ENCODE results near the gene GRM8.
"Not testable (repeated sequence)": the region's sequence is repeated elsewhere in the genome, so short reads cannot be mapped to it uniquely, and the experiment has no call there.

GRM8 gene

DNA sequence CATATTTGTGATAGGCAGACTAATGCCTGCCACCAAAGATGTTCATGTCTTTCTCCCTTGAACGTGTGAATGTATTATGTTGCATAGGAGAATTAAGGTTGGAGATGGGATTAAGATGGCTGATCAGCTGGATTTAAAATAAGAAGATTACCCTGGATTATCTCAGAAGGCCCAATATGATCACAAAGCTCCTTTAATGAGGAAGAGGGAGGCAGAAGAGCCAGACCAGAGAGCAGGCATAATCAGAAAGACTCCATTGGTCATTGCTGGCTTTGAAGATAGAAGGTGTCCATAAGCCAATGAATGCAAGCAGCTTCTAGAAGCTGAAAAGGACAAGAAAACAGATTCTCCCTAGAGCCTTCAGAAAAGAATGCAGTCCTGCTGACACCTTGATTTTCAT is 410.3 kb downstream of the GRM8 start:
- no peaks in the 10 kb centered on the region for H3K36me3 ChIP-seq (ENCODE audit: control insufficient read depth, insufficient read depth, low read length)
- no peaks in the 10 kb centered on the region for H3K9me3 ChIP-seq (ENCODE audit: control insufficient read depth, low read length)
- H3K27ac ChIP-seq (ENCODE audit: insufficient read depth, low read depth, low read length, poor library complexity, severe bottlenecking), result no peak overlapping the region
- no peaks in the 10 kb centered on the region for H3K27me3 ChIP-seq (ENCODE audit: control insufficient read depth, insufficient read depth, low read length, poor library complexity, severe bottlenecking)
- 57 to 65% methylated on average over 1 of the region's 1 CpG for WGBS, 2 experiments
- H3K4me1 ChIP-seq (ENCODE audit: control insufficient read depth, insufficient read depth, low read length), result peaks cover 4% of the 10 kb centered on the region
- H3K4me3 ChIP-seq (ENCODE audit: insufficient read depth, low read depth, low read length), result no peak overlapping the region

GRCh38 chr7:126840869-126841268 is 411.9 kb downstream of the GRM8 start:
- Histone ChIP-seq H3K9me3 (ENCODE audit: control insufficient read depth, low read length) (no peaks in the 10 kb centered on the region), H3K4me3 (ENCODE audit: insufficient read depth, low read depth, low read length) (no peak overlapping the region), H3K27me3 (ENCODE audit: control insufficient read depth, insufficient read depth, low read length, poor library complexity, severe bottlenecking) (no peaks in the 10 kb centered on the region), H3K4me1 (ENCODE audit: control insufficient read depth, insufficient read depth, low read length) (peaks cover 4% of the 10 kb centered on the region), H3K36me3 (ENCODE audit: control insufficient read depth, insufficient read depth, low read length) (no peaks in the 10 kb centered on the region), H3K27ac (ENCODE audit: insufficient read depth, low read depth, low read length, poor library complexity, severe bottlenecking) (no peak overlapping the region)

- Histone ChIP-seq H3K27me3 (ENCODE audit: control insufficient read depth, insufficient read depth, low read length, poor library complexity, severe bottlenecking) (no peaks in the 10 kb centered on the region), H3K9me3 (ENCODE audit: control insufficient read depth, low read length) (no peaks in the 10 kb centered on the region), H3K27ac (ENCODE audit: insufficient read depth, low read depth, low read length, poor library complexity, severe bottlenecking) (no peak overlapping the region), H3K36me3 (ENCODE audit: control insufficient read depth, insufficient read depth, low read length) (no peaks in the 10 kb centered on the region), H3K4me1 (ENCODE audit: control insufficient read depth, insufficient read depth, low read length) (peaks cover 4% of the 10 kb centered on the region), H3K4me3 (ENCODE audit: insufficient read depth, low read depth, low read length) (no peak overlapping the region)
- WGBS, 2 experiments, result 83 to 96% methylated on average over 1 of the region's 1 CpG
These were observed 413.1 kb downstream of the GRM8 start for GRCh38 chr7:126839624-126840023.

GRCh38 chr7:126838194-126838593 is 414.5 kb downstream of the GRM8 start:
- Histone ChIP-seq H3K4me3 (ENCODE audit: insufficient read depth, low read depth, low read length) (no peak overlapping the region), H3K36me3 (ENCODE audit: control insufficient read depth, insufficient read depth, low read length) (no peaks in the 10 kb centered on the region), H3K4me1 (ENCODE audit: control insufficient read depth, insufficient read depth, low read length) (no peaks in the 10 kb centered on the region), H3K27me3 (ENCODE audit: control insufficient read depth, insufficient read depth, low read length, poor library complexity, severe bottlenecking) (no peaks in the 10 kb centered on the region), H3K27ac (ENCODE audit: insufficient read depth, low read depth, low read length, poor library complexity, severe bottlenecking) (no peak overlapping the region), H3K9me3 (ENCODE audit: control insufficient read depth, low read length) (no peaks in the 10 kb centered on the region)

DNA sequence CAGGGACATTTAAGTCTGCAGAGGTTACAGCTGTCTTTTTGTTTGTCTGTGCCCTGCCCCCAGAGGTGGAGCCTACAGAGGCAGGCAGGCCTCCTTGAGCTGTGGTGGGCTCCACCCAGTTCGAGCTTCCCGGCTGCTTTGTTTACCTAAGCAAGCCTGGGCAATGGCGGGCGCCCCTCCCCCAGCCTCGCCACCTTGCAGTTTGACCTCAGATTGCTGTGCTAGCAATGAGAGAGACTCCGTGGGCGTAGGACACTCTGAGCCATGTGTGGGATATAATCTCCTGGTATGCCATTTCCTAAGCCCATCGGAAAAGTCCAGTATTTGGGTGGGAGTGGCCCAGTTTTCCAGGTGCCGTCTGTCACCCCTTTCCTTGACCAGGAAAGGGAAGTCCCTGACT is 421.5 kb downstream of the GRM8 start:
- not testable (repeated sequence) for H3K4me3 ChIP-seq (ENCODE audit: insufficient read depth, low read depth, low read length); H3K27me3 ChIP-seq (ENCODE audit: control insufficient read depth, insufficient read depth, low read length, poor library complexity, severe bottlenecking); H3K36me3 ChIP-seq (ENCODE audit: control insufficient read depth, insufficient read depth, low read length); H3K9me3 ChIP-seq (ENCODE audit: control insufficient read depth, low read length); H3K27ac ChIP-seq (ENCODE audit: insufficient read depth, low read depth, low read length, poor library complexity, severe bottlenecking); H3K4me1 ChIP-seq (ENCODE audit: control insufficient read depth, insufficient read depth, low read length)
- WGBS, 2 experiments, result 96% methylated on average over 9 of the region's 9 CpGs

- WGBS, 2 experiments, result 90 to 95% methylated on average over 3 of the region's 3 CpGs
- no peak overlapping the region for H3K4me3 ChIP-seq (ENCODE audit: insufficient read depth, low read depth, low read length)
- H3K27ac ChIP-seq (ENCODE audit: insufficient read depth, low read depth, low read length, poor library complexity, severe bottlenecking), result no peak overlapping the region
- H3K36me3 ChIP-seq (ENCODE audit: control insufficient read depth, insufficient read depth, low read length), result no peaks in the 10 kb centered on the region
- H3K4me1 ChIP-seq (ENCODE audit: control insufficient read depth, insufficient read depth, low read length), result no peaks in the 10 kb centered on the region
- H3K27me3 ChIP-seq (ENCODE audit: control insufficient read depth, insufficient read depth, low read length, poor library complexity, severe bottlenecking), result no peaks in the 10 kb centered on the region
- H3K9me3 ChIP-seq (ENCODE audit: control insufficient read depth, low read length), result no peaks in the 10 kb centered on the region
These were observed 431.8 kb downstream of the GRM8 start for GRCh38 chr7:126820925-126821324.

DNA sequence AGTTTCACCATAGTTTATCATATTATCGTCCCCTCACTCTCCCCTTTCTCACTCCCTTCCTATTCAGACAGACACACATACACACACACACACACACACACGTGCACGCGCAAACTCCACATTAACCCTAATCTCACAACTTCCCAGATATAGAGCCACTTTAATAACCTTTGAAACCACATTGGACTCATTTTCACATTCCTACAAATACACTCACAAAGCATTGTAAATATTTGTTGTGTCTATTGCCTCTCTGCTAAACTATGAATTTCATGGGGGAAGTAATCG is 433.6 kb downstream of the GRM8 start:
- H3K9me3 ChIP-seq (ENCODE audit: control insufficient read depth, low read length), result no peaks in the 10 kb centered on the region
- no peaks in the 10 kb centered on the region for H3K4me1 ChIP-seq (ENCODE audit: control insufficient read depth, insufficient read depth, low read length)
- no peak overlapping the region for H3K4me3 ChIP-seq (ENCODE audit: insufficient read depth, low read depth, low read length)
- H3K27me3 ChIP-seq (ENCODE audit: control insufficient read depth, insufficient read depth, low read length, poor library complexity, severe bottlenecking), result no peaks in the 10 kb centered on the region
- no peak overlapping the region for H3K27ac ChIP-seq (ENCODE audit: insufficient read depth, low read depth, low read length, poor library complexity, severe bottlenecking)
- H3K36me3 ChIP-seq (ENCODE audit: control insufficient read depth, insufficient read depth, low read length), result no peaks in the 10 kb centered on the region
- WGBS, 2 experiments, result 95% methylated on average over 4 of the region's 5 CpGs

- H3K9me3 ChIP-seq (ENCODE audit: control insufficient read depth, low read length), result no peaks in the 10 kb centered on the region
- H3K4me1 ChIP-seq (ENCODE audit: control insufficient read depth, insufficient read depth, low read length), result no peaks in the 10 kb centered on the region
- 88% methylated on average over 2 to 3 of the region's 3 CpGs for WGBS, 2 experiments
- no peaks in the 10 kb centered on the region for H3K27me3 ChIP-seq (ENCODE audit: control insufficient read depth, insufficient read depth, low read length, poor library complexity, severe bottlenecking)
- H3K4me3 ChIP-seq (ENCODE audit: insufficient read depth, low read depth, low read length), result no peak overlapping the region
- H3K36me3 ChIP-seq (ENCODE audit: control insufficient read depth, insufficient read depth, low read length), result no peaks in the 10 kb centered on the region
- no peak overlapping the region for H3K27ac ChIP-seq (ENCODE audit: insufficient read depth, low read depth, low read length, poor library complexity, severe bottlenecking)
These were observed 434.1 kb downstream of the GRM8 start for GRCh38 chr7:126818393-126819196.

DNA sequence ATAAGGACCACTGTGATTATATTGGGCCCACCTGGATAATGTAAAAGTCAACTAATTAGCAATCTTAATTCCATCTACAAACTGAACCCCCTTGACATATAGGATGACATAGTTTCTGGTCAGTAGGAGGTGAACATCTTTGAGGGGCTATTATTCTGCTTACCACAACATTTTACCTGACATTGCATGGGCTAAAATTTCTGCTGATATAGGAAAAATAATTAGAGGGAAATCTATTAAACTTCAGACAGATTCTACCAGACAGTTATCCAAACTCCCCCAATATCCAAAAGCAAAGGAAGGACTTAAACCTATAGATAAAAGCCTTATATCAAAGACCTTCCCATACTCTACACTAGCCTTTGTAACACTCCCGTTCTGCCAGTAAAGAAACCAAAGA is 443.6 kb downstream of the GRM8 start:
- H3K9me3 ChIP-seq (ENCODE audit: control insufficient read depth, low read length), result no peaks in the 10 kb centered on the region
- H3K4me1 ChIP-seq (ENCODE audit: control insufficient read depth, insufficient read depth, low read length), result no peaks in the 10 kb centered on the region
- no peak overlapping the region for H3K27ac ChIP-seq (ENCODE audit: insufficient read depth, low read depth, low read length, poor library complexity, severe bottlenecking)
- WGBS, 2 experiments, result 83 to 88% methylated on average over 1 of the region's 1 CpG
- H3K4me3 ChIP-seq (ENCODE audit: insufficient read depth, low read depth, low read length), result no peak overlapping the region
- H3K27me3 ChIP-seq (ENCODE audit: control insufficient read depth, insufficient read depth, low read length, poor library complexity, severe bottlenecking), result no peaks in the 10 kb centered on the region
- H3K36me3 ChIP-seq (ENCODE audit: control insufficient read depth, insufficient read depth, low read length), result no peaks in the 10 kb centered on the region

GRCh38 chr7:126806614-126807013 is 446.1 kb downstream of the GRM8 start:
- no peak overlapping the region for H3K27ac ChIP-seq (ENCODE audit: insufficient read depth, low read depth, low read length, poor library complexity, severe bottlenecking)
- H3K36me3 ChIP-seq (ENCODE audit: control insufficient read depth, insufficient read depth, low read length), result no peaks in the 10 kb centered on the region
- WGBS, 2 experiments, result 94 to 98% methylated on average over 31 of the region's 31 CpGs
- no peaks in the 10 kb centered on the region for H3K27me3 ChIP-seq (ENCODE audit: control insufficient read depth, insufficient read depth, low read length, poor library complexity, severe bottlenecking)
- H3K4me3 ChIP-seq (ENCODE audit: insufficient read depth, low read depth, low read length), result no peak overlapping the region
- H3K4me1 ChIP-seq (ENCODE audit: control insufficient read depth, insufficient read depth, low read length), result no peaks in the 10 kb centered on the region
- H3K9me3 ChIP-seq (ENCODE audit: control insufficient read depth, low read length), result no peaks in the 10 kb centered on the region

- Histone ChIP-seq H3K9me3 (ENCODE audit: control insufficient read depth, low read length) (no peaks in the 10 kb centered on the region), H3K4me3 (ENCODE audit: insufficient read depth, low read depth, low read length) (no peak overlapping the region)
- 94% methylated on average over 1 of the region's 1 CpG; no CpG with 5 or more reads in 1 of the 2 experiments for WGBS, 2 experiments
These were observed 447.4 kb downstream of the GRM8 start for GRCh38 chr7:126805351-126805750.

More at GRCh38 chr7:126805351-126805750, 447.4 kb downstream of the GRM8 start:
- Histone ChIP-seq H3K27ac (ENCODE audit: insufficient read depth, low read depth, low read length, poor library complexity, severe bottlenecking) (no peak overlapping the region), H3K27me3 (ENCODE audit: control insufficient read depth, insufficient read depth, low read length, poor library complexity, severe bottlenecking) (no peaks in the 10 kb centered on the region), H3K4me1 (ENCODE audit: control insufficient read depth, insufficient read depth, low read length) (no peaks in the 10 kb centered on the region), H3K36me3 (ENCODE audit: control insufficient read depth, insufficient read depth, low read length) (no peaks in the 10 kb centered on the region)
